WTC11 (cell line): Measurements from ENCODE around the gene ARMH1. TPM values are rescaled to one million over a fixed set of nuclear protein-coding genes. Genes with fewer than 3 reads are reported as not detected.

ENCODE experiments used
- ATAC-seq: fragments of 200-7000 bp; cut with Tn5 transposase; 2 replicates; pipeline ENCODE4 v1.10.0; 2021; ENCODE audit warnings: mild to moderate bottlenecking, moderate library complexity
- CTCF ChIA-PET: fragments of 300-600 bp; sonication (Branson Sonifier 250); formaldehyde crosslinking; loops from one replicate; lab custom pipeline; 2021; ENCODE audit warnings: antibody characterized with exemption; lab: Charles Lee
- POLR2A ChIA-PET: fragments of 350-600 bp; sonication (Branson Sonifier 250); formaldehyde crosslinking; loops from one replicate; lab custom pipeline; 2021; ENCODE audit warnings: antibody characterized with exemption; lab: Charles Lee
- DNase-seq: peaks from one replicate; pipeline ENCODE4 v3.0.0; 2021; ENCODE audit warnings: low spot score
- H3K27ac Mint-ChIP-seq: 2 replicates; pipeline ENCODE4 v1.8.0; 2021; ENCODE audit warnings: mixed read lengths
- H3K27me3 Mint-ChIP-seq: 2 replicates; pipeline ENCODE4 v1.8.0; 2021; ENCODE audit warnings: low read depth, mild to moderate bottlenecking, moderate library complexity, mixed read lengths
- H3K36me3 Mint-ChIP-seq: 2 replicates; pipeline ENCODE4 v1.8.0; 2021; ENCODE audit warnings: mixed read lengths
- H3K4me1 Mint-ChIP-seq: 2 replicates; pipeline ENCODE4 v1.8.0; 2022; ENCODE audit warnings: mixed read lengths
- H3K4me3 Mint-ChIP-seq: 2 replicates; pipeline ENCODE4 v1.8.0; 2021; ENCODE audit warnings: mild to moderate bottlenecking, moderate library complexity, mixed read lengths
- H3K9me3 Mint-ChIP-seq: 2 replicates; pipeline ENCODE4 v1.8.0; 2021; ENCODE audit warnings: mixed read lengths
- ARID4B ChIP-seq: sonication (generic); formaldehyde crosslinking; IDR thresholded peaks from 2 replicates; pipeline ENCODE4 v1.8.0; 2023; ENCODE audit warnings: missing genetic modification reagents, mild to moderate bottlenecking, borderline replicate concordance
- ESRRA ChIP-seq: sonication (generic); formaldehyde crosslinking; IDR thresholded peaks from 2 replicates; pipeline ENCODE4 v1.8.1; 2022; ENCODE audit warnings: mild to moderate bottlenecking, missing genetic modification reagents, borderline replicate concordance
- FOXJ3 ChIP-seq: sonication (generic); formaldehyde crosslinking; IDR thresholded peaks from 2 replicates; pipeline ENCODE4 v1.9.0; 2021; ENCODE audit warnings: missing genetic modification reagents, mild to moderate bottlenecking, borderline replicate concordance
- HMGA2 ChIP-seq: fragments of 250-450 bp; sonication (Bioruptor Pico); IDR thresholded peaks from 2 replicates; pipeline ENCODE4 v1.4.0; 2021; ENCODE audit warnings: mild to moderate bottlenecking, moderate library complexity
- IRF2 ChIP-seq: sonication (generic); formaldehyde crosslinking; IDR thresholded peaks from 2 replicates; pipeline ENCODE4 v1.8.0; 2022; ENCODE audit warnings: low read depth, missing genetic modification reagents, borderline replicate concordance
- JUN ChIP-seq: sonication (generic); formaldehyde crosslinking; IDR thresholded peaks from 2 replicates; pipeline ENCODE4 v1.8.0; 2023; ENCODE audit warnings: mild to moderate bottlenecking, missing genetic modification reagents
- NFE2L1 ChIP-seq: sonication (generic); formaldehyde crosslinking; IDR thresholded peaks from 2 replicates; pipeline ENCODE4 v1.8.1; 2023; ENCODE audit warnings: missing genetic modification reagents
- NR2C2 ChIP-seq: sonication (generic); formaldehyde crosslinking; IDR thresholded peaks from 2 replicates; pipeline ENCODE4 v1.8.0; 2022; ENCODE audit warnings: mild to moderate bottlenecking, missing genetic modification reagents
- RORB ChIP-seq: fragments of 250-450 bp; sonication (Bioruptor Pico); IDR thresholded peaks from 2 replicates; pipeline ENCODE4 v1.9.0; 2021; ENCODE audit warnings: mild to moderate bottlenecking
- SMAD3 ChIP-seq: sonication (generic); formaldehyde crosslinking; IDR thresholded peaks from 2 replicates; pipeline ENCODE4 v1.8.0; 2022; ENCODE audit warnings: missing genetic modification reagents, mild to moderate bottlenecking, borderline replicate concordance
- SOX15 ChIP-seq: fragments of 250-450 bp; sonication (Bioruptor Pico); IDR thresholded peaks from 2 replicates; pipeline ENCODE4 v1.9.0; 2021; ENCODE audit warnings: mild to moderate bottlenecking
- TCF7 ChIP-seq: sonication (generic); formaldehyde crosslinking; IDR thresholded peaks from 2 replicates; pipeline ENCODE4 v1.8.0; 2022; ENCODE audit warnings: mild to moderate bottlenecking, low read depth, missing genetic modification reagents, moderate library complexity
- TEAD1 ChIP-seq: sonication (generic); formaldehyde crosslinking; IDR thresholded peaks from 2 replicates; pipeline ENCODE4 v1.8.0; 2022; ENCODE audit warnings: mild to moderate bottlenecking, missing genetic modification reagents
- TEAD4 ChIP-seq: sonication (generic); formaldehyde crosslinking; IDR thresholded peaks from 2 replicates; pipeline ENCODE4 v1.8.0; 2022; ENCODE audit warnings: mild to moderate bottlenecking, missing genetic modification reagents
- ZNF121 ChIP-seq: sonication (generic); formaldehyde crosslinking; IDR thresholded peaks from 2 replicates; pipeline ENCODE4 v1.8.0; 2023; ENCODE audit warnings: missing genetic modification reagents
- ZNF396 ChIP-seq: fragments of 250-450 bp; sonication (Bioruptor Pico); IDR thresholded peaks from 2 replicates; pipeline ENCODE4 v1.8.0; 2021; ENCODE audit warnings: mild to moderate bottlenecking, moderate library complexity, borderline replicate concordance
- ZNF423 ChIP-seq: fragments of 250-450 bp; sonication (Bioruptor Pico); IDR thresholded peaks from 2 replicates; pipeline ENCODE4 v2.1.2; 2022; ENCODE audit warnings: mild to moderate bottlenecking, moderate library complexity
- total RNA-seq: library from RNA; stranded (reverse); gene quantifications from 3 replicates; pipeline ENCODE4 v1.2.3, GENCODE V29; 2021
- TF ChIP-seq, protein P1 (sequence below): sonication (generic); formaldehyde crosslinking; IDR thresholded peaks from 2 replicates; pipeline ENCODE4 v1.8.1; 2023; ENCODE audit warnings: mild to moderate bottlenecking, missing genetic modification reagents, borderline replicate concordance
- TF ChIP-seq, protein P2 (sequence below): sonication (generic); formaldehyde crosslinking; IDR thresholded peaks from 2 replicates; pipeline ENCODE4 v1.8.1; 2022; ENCODE audit warnings: mild to moderate bottlenecking, moderate library complexity, missing genetic modification reagents
- TF ChIP-seq, protein P3 (sequence below): sonication (generic); formaldehyde crosslinking; IDR thresholded peaks from 2 replicates; pipeline ENCODE4 v1.8.1; 2023; ENCODE audit warnings: mild to moderate bottlenecking, missing genetic modification reagents, moderate library complexity
- TF ChIP-seq, protein P4 (sequence below): fragments of 250-450 bp; sonication (Bioruptor Pico); IDR thresholded peaks from 2 replicates; pipeline ENCODE4 v1.9.0; 2021; ENCODE audit warnings: mild to moderate bottlenecking
- TF ChIP-seq, protein P5 (sequence below): sonication (generic); formaldehyde crosslinking; IDR thresholded peaks from 2 replicates; pipeline ENCODE4 v1.8.1; 2022; ENCODE audit warnings: low read depth, mild to moderate bottlenecking, moderate library complexity, missing genetic modification reagents, borderline replicate concordance

The ARMH1 gene
- total RNA-seq, 1 experiment from 2014 or later = 0.74 TPM

DNA sequence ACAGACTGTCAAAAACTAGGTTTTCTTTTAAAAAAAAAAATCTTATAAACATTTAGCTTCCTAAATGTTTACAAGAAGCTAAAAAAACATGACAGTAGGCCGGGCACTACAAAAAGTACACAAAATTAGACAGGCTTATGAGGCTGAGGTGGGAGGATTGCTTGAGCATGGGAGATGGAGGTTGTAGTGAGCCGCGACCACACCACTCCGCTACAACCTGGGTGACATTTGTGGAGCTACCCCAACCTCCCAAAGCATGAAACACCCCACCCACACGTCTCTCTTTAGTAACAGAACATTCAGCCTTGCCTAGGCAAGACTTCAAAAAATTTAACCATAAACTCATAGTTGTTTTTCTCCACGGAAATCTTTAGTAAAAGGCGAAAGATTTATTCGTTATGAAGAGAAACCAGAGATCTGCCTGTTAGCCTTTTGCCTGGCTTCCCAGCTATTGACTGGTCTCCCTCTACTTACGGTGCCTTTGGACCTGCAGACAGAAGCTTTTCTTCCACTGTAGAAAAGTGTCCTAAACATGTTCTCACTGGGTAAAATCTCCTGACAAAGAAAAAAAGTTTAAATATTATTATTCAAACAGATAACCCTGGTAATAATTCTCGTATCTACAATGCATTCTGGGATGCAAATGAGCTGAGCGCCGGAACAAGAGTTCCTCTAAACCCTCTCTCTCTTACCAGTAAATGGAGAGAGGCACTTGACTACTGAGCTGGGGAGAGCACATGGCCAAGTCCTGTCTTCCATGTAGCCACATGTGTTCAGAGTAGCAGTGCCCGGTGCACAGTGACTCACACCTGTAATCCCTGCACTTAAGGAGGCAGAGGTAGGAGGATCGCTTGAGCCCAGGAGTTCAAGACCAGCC is 47.2 kb downstream of the ARMH1 start:
- H3K27ac Mint-ChIP-seq = peak overlapping the region; percentile 94
- no peak overlapping the region for H3K4me3 Mint-ChIP-seq
- CTCF ChIA-PET = interaction anchor here (0.6 to 5.2 kb wide), 13 partner anchors 8 to 582 kb away, joined by 3 to 40 read pairs (median 3); partner anchors contain the start of genes ARMH1, RNU5D-1 and TMEM53
- no peak for DNase-seq
- POLR2A ChIA-PET = interaction anchor here (0.5 to 2.2 kb wide), 25 partner anchors 9 to 778 kb away, joined by 3 to 35 read pairs (median 4); partner anchors contain the start of genes ARMH1, CCDC163, DYNLT4 and HECTD3
- peaks cover 6% of the 10 kb centered on the region; the same call in 1 of the 2 replicates for H3K4me1 Mint-ChIP-seq
- ATAC-seq = peak; percentile 90
- H3K36me3 Mint-ChIP-seq = no peaks in the 10 kb centered on the region
- no peaks in the 10 kb centered on the region for H3K9me3 Mint-ChIP-seq
- H3K27me3 Mint-ChIP-seq = peaks cover 3% of the 10 kb centered on the region
- TF ChIP-seq, protein P1, sequence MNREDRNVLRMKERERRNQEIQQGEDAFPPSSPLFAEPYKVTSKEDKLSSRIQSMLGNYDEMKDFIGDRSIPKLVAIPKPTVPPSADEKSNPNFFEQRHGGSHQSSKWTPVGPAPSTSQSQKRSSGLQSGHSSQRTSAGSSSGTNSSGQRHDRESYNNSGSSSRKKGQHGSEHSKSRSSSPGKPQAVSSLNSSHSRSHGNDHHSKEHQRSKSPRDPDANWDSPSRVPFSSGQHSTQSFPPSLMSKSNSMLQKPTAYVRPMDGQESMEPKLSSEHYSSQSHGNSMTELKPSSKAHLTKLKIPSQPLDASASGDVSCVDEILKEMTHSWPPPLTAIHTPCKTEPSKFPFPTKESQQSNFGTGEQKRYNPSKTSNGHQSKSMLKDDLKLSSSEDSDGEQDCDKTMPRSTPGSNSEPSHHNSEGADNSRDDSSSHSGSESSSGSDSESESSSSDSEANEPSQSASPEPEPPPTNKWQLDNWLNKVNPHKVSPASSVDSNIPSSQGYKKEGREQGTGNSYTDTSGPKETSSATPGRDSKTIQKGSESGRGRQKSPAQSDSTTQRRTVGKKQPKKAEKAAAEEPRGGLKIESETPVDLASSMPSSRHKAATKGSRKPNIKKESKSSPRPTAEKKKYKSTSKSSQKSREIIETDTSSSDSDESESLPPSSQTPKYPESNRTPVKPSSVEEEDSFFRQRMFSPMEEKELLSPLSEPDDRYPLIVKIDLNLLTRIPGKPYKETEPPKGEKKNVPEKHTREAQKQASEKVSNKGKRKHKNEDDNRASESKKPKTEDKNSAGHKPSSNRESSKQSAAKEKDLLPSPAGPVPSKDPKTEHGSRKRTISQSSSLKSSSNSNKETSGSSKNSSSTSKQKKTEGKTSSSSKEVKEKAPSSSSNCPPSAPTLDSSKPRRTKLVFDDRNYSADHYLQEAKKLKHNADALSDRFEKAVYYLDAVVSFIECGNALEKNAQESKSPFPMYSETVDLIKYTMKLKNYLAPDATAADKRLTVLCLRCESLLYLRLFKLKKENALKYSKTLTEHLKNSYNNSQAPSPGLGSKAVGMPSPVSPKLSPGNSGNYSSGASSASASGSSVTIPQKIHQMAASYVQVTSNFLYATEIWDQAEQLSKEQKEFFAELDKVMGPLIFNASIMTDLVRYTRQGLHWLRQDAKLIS (CRISPR knock-in tag) = 0 out of 2 replicates have a peak, but pooled peaks have one; percentile 46
- TF ChIP-seq, protein P2, sequence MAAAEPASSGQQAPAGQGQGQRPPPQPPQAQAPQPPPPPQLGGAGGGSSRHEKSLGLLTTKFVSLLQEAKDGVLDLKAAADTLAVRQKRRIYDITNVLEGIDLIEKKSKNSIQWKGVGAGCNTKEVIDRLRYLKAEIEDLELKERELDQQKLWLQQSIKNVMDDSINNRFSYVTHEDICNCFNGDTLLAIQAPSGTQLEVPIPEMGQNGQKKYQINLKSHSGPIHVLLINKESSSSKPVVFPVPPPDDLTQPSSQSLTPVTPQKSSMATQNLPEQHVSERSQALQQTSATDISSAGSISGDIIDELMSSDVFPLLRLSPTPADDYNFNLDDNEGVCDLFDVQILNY (CRISPR knock-in tag) = 0 out of 2 replicates have a peak, but pooled peaks have one; percentile 52
- TF ChIP-seq IRF2 (CRISPR knock-in tag) (no peak), SOX15 (CRISPR knock-in tag) (no peak), TCF7 (CRISPR knock-in tag) (0 out of 2 replicates have a peak, but pooled peaks have one; percentile 69), NR2C2 (CRISPR knock-in tag) (no peak), RORB (CRISPR knock-in tag) (no peak), ZNF396 (no peak), ZNF121 (no peak), TEAD4 (CRISPR knock-in tag) (peak; percentile 93; the same call in 1 of the 2 replicates), ESRRA (peak; percentile 41; the same call in 1 of the 2 replicates), SMAD3 (CRISPR knock-in tag) (peak; percentile 96), JUN (CRISPR knock-in tag) (peak; percentile 91), NFE2L1 (CRISPR knock-in tag) (peak; percentile 92), ZNF423 (CRISPR knock-in tag) (0 out of 2 replicates have a peak, but pooled peaks have one; percentile 13), FOXJ3 (CRISPR knock-in tag) (peak; percentile 88; the same call in 1 of the 2 replicates), TEAD1 (CRISPR knock-in tag) (peak; percentile 98), ARID4B (CRISPR knock-in tag) (peak; percentile 80; the same call in 1 of the 2 replicates), HMGA2 (no peak)
- TF ChIP-seq, protein P3, sequence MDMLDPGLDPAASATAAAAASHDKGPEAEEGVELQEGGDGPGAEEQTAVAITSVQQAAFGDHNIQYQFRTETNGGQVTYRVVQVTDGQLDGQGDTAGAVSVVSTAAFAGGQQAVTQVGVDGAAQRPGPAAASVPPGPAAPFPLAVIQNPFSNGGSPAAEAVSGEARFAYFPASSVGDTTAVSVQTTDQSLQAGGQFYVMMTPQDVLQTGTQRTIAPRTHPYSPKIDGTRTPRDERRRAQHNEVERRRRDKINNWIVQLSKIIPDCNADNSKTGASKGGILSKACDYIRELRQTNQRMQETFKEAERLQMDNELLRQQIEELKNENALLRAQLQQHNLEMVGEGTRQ (CRISPR knock-in tag) = no peak
- TF ChIP-seq, protein P4, sequence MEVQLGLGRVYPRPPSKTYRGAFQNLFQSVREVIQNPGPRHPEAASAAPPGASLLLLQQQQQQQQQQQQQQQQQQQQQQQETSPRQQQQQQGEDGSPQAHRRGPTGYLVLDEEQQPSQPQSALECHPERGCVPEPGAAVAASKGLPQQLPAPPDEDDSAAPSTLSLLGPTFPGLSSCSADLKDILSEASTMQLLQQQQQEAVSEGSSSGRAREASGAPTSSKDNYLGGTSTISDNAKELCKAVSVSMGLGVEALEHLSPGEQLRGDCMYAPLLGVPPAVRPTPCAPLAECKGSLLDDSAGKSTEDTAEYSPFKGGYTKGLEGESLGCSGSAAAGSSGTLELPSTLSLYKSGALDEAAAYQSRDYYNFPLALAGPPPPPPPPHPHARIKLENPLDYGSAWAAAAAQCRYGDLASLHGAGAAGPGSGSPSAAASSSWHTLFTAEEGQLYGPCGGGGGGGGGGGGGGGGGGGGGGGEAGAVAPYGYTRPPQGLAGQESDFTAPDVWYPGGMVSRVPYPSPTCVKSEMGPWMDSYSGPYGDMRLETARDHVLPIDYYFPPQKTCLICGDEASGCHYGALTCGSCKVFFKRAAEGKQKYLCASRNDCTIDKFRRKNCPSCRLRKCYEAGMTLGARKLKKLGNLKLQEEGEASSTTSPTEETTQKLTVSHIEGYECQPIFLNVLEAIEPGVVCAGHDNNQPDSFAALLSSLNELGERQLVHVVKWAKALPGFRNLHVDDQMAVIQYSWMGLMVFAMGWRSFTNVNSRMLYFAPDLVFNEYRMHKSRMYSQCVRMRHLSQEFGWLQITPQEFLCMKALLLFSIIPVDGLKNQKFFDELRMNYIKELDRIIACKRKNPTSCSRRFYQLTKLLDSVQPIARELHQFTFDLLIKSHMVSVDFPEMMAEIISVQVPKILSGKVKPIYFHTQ (CRISPR knock-in tag) = peak; percentile 100
- TF ChIP-seq, protein P5, sequence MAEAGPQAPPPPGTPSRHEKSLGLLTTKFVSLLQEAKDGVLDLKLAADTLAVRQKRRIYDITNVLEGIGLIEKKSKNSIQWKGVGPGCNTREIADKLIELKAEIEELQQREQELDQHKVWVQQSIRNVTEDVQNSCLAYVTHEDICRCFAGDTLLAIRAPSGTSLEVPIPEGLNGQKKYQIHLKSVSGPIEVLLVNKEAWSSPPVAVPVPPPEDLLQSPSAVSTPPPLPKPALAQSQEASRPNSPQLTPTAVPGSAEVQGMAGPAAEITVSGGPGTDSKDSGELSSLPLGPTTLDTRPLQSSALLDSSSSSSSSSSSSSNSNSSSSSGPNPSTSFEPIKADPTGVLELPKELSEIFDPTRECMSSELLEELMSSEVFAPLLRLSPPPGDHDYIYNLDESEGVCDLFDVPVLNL (CRISPR knock-in tag) = peak; percentile 88; the same call in 1 of the 2 replicates
